Stimulated activated CD8-positive, alpha-beta memory T cell treated with anti-CD3 and anti-CD28 coated beads, Interleukin-4, amount 100 ng/mL, for 4 hours (primary cell): ENCODE measurements around the gene DNAH1.
"Not testable (repeated sequence)": the region's sequence is repeated elsewhere in the genome, so short reads cannot be mapped to it uniquely, and the experiment has no call there.

ENCODE experiments used
- DNase-seq, 2 donors: peaks; one replicate each; pipeline ENCODE4 v3.0.0-alpha.2; 2020; ENCODE audit warnings: low read depth in 2 of 2, low spot score in 1 of 2

DNAH1 gene

GRCh38 chr3:52315977-52316764 is at the start of gene DNAH1:
DNAH1 (plus strand) TSS chr3:52316319; CDS start chr3:52322443, 6,124 bp downstream.
- no peak for DNase-seq

- DNase-seq, result no peak
Observed at GRCh38 chr3:52268036-52268435, 48.1 kb upstream of the DNAH1 start.

- DNase-seq, result no peak
Observed at GRCh38 chr3:52269776-52270175, 46.3 kb upstream of the DNAH1 start.

GRCh38 chr3:52270252-52270754 is 45.8 kb upstream of the DNAH1 start:
- no peak for DNase-seq

GRCh38 chr3:52272172-52272571 is 43.9 kb upstream of the DNAH1 start:
- not testable (repeated sequence) for DNase-seq

- no peak for DNase-seq
Observed at GRCh38 chr3:52272831-52273230, 43.3 kb upstream of the DNAH1 start.

GRCh38 chr3:52274781-52275180 is 41.3 kb upstream of the DNAH1 start:
- DNase-seq, result not testable (repeated sequence)

- peak; percentile 50 to 71 for DNase-seq
Observed at GRCh38 chr3:52277071-52277964, 38.8 kb upstream of the DNAH1 start.

GRCh38 chr3:52277972-52278509 is 38.1 kb upstream of the DNAH1 start:
- DNase-seq, result peak in 1 of 2 donors; percentile 31

- peak; percentile 95 for DNase-seq
Observed at GRCh38 chr3:52278510-52279069, 37.5 kb upstream of the DNAH1 start, which contains the start of gene WDR82. WDR82 (minus strand) TSS chr3:52278649; CDS start chr3:52278361, 288 bp downstream.

- no peak for DNase-seq
Observed at GRCh38 chr3:52279596-52279995, 36.5 kb upstream of the DNAH1 start.

GRCh38 chr3:52280050-52280461 is 36.1 kb upstream of the DNAH1 start:
- DNase-seq, result no peak

GRCh38 chr3:52281981-52282801 is 33.9 kb upstream of the DNAH1 start:
- DNase-seq, result peak in 1 of 2 donors; percentile 14

GRCh38 chr3:52283306-52283705 is 32.8 kb upstream of the DNAH1 start:
- DNase-seq, result no peak

- DNase-seq, result not testable (repeated sequence)
Observed at GRCh38 chr3:52284051-52284450, 32.1 kb upstream of the DNAH1 start.

- no peak for DNase-seq
Observed at GRCh38 chr3:52286777-52287110, 29.4 kb upstream of the DNAH1 start.

- DNase-seq, result no peak
Observed at GRCh38 chr3:52288674-52289073, 27.4 kb upstream of the DNAH1 start.

- DNase-seq, result no peak
Observed at GRCh38 chr3:52289338-52289746, 26.8 kb upstream of the DNAH1 start.

GRCh38 chr3:52289747-52290595 is 26.1 kb upstream of the DNAH1 start:
- no peak for DNase-seq
